Small intestine (tissue), 7 donors: ENCODE results near the gene CASP8. TPM values are rescaled to one million over a fixed set of nuclear protein-coding genes. Genes with fewer than 3 reads are reported as not detected.

Experiments used
- DNase-seq, 2 donors: peaks; one replicate each; pipeline versions ENCODE4 v3.0.0 to v3.0.0-alpha.2; 2013
- FAIRE-seq: peaks from 2 replicates; lab custom pipeline; 2012; peaks lifted over from hg19 to GRCh38; lab: Jason Lieb, UNC
- H3K27ac ChIP-seq, 3 donors: one replicate each; pipeline ENCODE4 v1.5.1; 2013; ENCODE audit warnings: low read length in 2 of 3, mild to moderate bottlenecking in 2 of 3, control low read depth in 1 of 3, inconsistent platforms in 1 of 3, low read depth in 1 of 3, moderate library complexity in 1 of 3
- H3K27me3 ChIP-seq, 3 donors: one replicate each; pipeline ENCODE4 v1.6.1; 2013; ENCODE audit warnings: low read length in 3 of 3, inconsistent platforms in 1 of 3; ENCODE audit not compliant: control insufficient read depth in 3 of 3, insufficient read depth in 3 of 3
- H3K36me3 ChIP-seq, 3 donors: one replicate each; pipeline ENCODE4 v1.6.1; 2013; ENCODE audit warnings: low read length in 3 of 3, inconsistent platforms in 1 of 3, low read depth in 1 of 3, mild to moderate bottlenecking in 1 of 3, moderate library complexity in 1 of 3; ENCODE audit not compliant: control insufficient read depth in 3 of 3, insufficient read depth in 2 of 3
- H3K4me1 ChIP-seq, 3 donors: one replicate each; pipeline ENCODE4 v1.6.1; 2013; ENCODE audit warnings: low read length in 2 of 3, inconsistent platforms in 1 of 3, low read depth in 1 of 3, mild to moderate bottlenecking in 1 of 3, moderate library complexity in 1 of 3; ENCODE audit not compliant: control insufficient read depth in 3 of 3, insufficient read depth in 2 of 3
- H3K4me3 ChIP-seq, 3 donors: one replicate each; pipeline ENCODE4 v1.5.1; 2013; ENCODE audit warnings: low read length in 3 of 3, control low read depth in 1 of 3, inconsistent platforms in 1 of 3, low read depth in 1 of 3, mild to moderate bottlenecking in 1 of 3, moderate library complexity in 1 of 3
- H3K9me3 ChIP-seq, 2 donors: one replicate each; pipeline ENCODE4 v1.6.1; 2013; ENCODE audit warnings: low read depth in 1 of 2, low read length in 1 of 2; ENCODE audit not compliant: control insufficient read depth in 2 of 2, insufficient read depth in 1 of 2
- WGBS, 3 donors: extraction: QIAGEN DNeasy Blood & Tissue Kit; methylation state at CpG; one replicate each; pipeline ENCODE4 v1.1.7; 2013; 5-methylcytosine and 5-hydroxymethylcytosine counted together
- polyA plus RNA-seq, 4 donors: library from polyadenylated mRNA; stranded (reverse) in 3 of 4; unstranded in 1 of 4; fragments of 200-250 nt in 3 of 4; fragments of 120-200 nt in 1 of 4; gene quantifications; one replicate each; pipeline versions ENCODE4 v1.2.1 to v1.2.3, GENCODE V29; 2013
- donor health status: healthy with polysubstance abuse.
- donor health status: control.
- donor health status: control.
- donor health status: Bipolar disorder and iron deficiency.
- donor health status: healthy.

CASP8 gene
- polyA plus RNA-seq, 4 donors: 14.1 to 43.7 (median 20.3) TPM

- FAIRE-seq: no peak
These were observed 7.1 kb downstream of the CASP8 start for GRCh38 chr2:201267278-201268030.

DNA sequence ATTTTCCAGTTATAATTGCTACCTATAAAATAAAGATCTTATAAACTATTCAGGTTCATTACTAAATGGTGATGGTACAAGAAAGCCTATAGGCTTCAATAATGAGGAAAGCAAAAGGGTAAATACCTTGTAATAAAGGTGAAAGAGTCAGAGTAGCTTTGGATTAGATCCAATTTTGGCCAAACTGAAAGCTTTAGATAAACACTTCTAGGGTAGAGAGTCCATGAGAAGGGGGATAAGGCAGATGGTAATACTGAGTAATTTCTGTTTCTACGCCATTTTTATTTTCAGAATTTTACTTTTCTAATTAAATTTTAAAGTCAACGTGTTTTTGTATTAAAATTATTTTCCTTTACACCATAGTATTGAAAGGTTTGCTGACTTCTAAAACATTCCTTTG, 9.4 kb downstream of the CASP8 start:
- Histone ChIP-seq H3K4me1 (no peaks in the 10 kb centered on the region), H3K9me3 (no peaks in the 10 kb centered on the region), H3K36me3 (peaks cover 17 to 47% (median 21%) of the 10 kb centered on the region in 3 donors), H3K27me3 (no peaks in the 10 kb centered on the region), H3K27ac (no peak overlapping the region), H3K4me3 (no peak overlapping the region)
- DNase-seq (no peak), FAIRE-seq (no peak)
- WGBS, 3 donors: 89 to 97% (median 92%) methylated on average over 2 of the region's 2 CpGs

More at GRCh38 chr2:201267278-201268030, 7.1 kb downstream of the CASP8 start:
- 89 to 92% (median 90%) methylated on average over 12 of the region's 12 CpGs for WGBS, 3 donors
- Histone ChIP-seq H3K27me3 (no peaks in the 10 kb centered on the region), H3K4me3 (no peak overlapping the region), H3K4me1 (no peaks in the 10 kb centered on the region), H3K27ac (no peak overlapping the region), H3K36me3 (peaks cover 16 to 36% (median 17%) of the 10 kb centered on the region in 3 donors), H3K9me3 (no peaks in the 10 kb centered on the region)
- DNase-seq: no peak

DNA sequence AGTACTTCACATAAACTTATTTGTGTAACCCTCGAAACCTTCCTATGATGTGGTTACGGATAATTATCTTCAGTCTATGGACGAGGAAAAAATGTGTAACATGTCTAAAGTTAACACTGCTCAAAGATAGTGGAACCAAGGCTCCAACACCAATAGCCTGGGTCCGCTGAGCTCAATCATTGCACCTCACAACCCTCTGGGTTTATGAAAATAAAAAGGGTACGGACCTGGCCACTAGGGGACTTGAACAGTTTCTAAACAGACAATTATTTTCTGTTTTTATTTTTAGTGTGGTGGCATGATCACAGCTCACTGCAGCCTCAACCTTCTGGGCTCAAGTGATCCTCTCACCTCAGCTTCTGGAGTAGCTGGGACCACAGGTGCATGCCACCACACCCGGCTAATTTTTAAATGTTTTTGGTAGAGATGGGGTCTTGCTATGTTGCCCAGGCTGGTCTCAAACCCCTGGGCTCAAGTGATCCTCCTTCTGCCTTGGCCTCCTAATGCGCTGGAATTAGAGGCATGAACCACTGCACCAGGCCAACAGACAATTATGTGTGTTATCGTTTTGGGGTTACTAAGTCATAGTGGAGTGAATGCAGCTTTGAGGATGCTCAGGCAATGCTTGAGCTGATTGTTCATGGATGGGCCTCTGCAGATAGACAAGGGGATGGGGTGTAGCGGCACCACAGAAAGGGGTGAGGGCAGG, 10.1 kb downstream of the CASP8 start:
- no peaks in the 10 kb centered on the region for H3K9me3 ChIP-seq
- 87 to 94% (median 93%) methylated on average over 9 of the region's 9 CpGs for WGBS, 3 donors
- no peaks in the 10 kb centered on the region for H3K27me3 ChIP-seq
- H3K4me3 ChIP-seq: no peak overlapping the region
- no peak overlapping the region for H3K27ac ChIP-seq
- H3K36me3 ChIP-seq: peaks cover 17 to 49% (median 21%) of the 10 kb centered on the region in 3 donors
- DNase-seq: no peak
- FAIRE-seq: no peak
- no peaks in the 10 kb centered on the region for H3K4me1 ChIP-seq

- peaks cover 19 to 55% (median 24%) of the 10 kb centered on the region in 3 donors for H3K36me3 ChIP-seq
- 91 to 97% (median 95%) methylated on average over 2 of the region's 2 CpGs for WGBS, 3 donors
- no peak for DNase-seq
These were observed 11.6 kb downstream of the CASP8 start for GRCh38 chr2:201271917-201272316.

GRCh38 chr2:201273330-201273983, 13.1 kb downstream of the CASP8 start:
- DNase-seq (no peak), FAIRE-seq (no peak)
- Histone ChIP-seq H3K27ac (no peak overlapping the region), H3K4me3 (no peak overlapping the region), H3K9me3 (no peaks in the 10 kb centered on the region), H3K36me3 (peaks cover 17 to 48% (median 24%) of the 10 kb centered on the region in 3 donors), H3K4me1 (no peaks in the 10 kb centered on the region), H3K27me3 (no peaks in the 10 kb centered on the region)
- WGBS, 3 donors: 83 to 89% (median 85%) methylated on average over 9 of the region's 9 CpGs

More at GRCh38 chr2:201271917-201272316, 11.6 kb downstream of the CASP8 start:
- H3K9me3 ChIP-seq: no peaks in the 10 kb centered on the region
- no peak overlapping the region for H3K4me3 ChIP-seq
- H3K27ac ChIP-seq: no peak overlapping the region
- no peak for FAIRE-seq
- H3K4me1 ChIP-seq: no peaks in the 10 kb centered on the region
- no peaks in the 10 kb centered on the region for H3K27me3 ChIP-seq

DNA sequence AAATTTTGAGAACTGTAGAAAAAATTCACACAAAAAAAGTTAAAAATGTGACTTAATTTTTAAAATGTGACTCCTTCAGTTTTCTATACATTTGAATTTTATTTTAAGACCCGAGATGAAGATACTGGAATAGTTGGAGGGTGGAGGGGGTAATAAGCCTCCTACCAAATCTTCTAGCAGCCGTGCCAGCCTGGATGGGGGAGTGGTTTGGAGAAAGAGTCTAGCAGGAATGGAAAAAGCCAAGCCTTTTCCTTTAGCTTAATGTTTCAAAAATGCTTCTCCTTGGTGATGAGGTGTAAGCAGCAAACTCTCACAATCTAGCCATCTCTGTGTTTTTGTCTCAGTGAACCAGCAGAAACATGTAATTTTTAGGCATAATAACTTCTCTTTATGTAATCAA, 14.7 kb downstream of the CASP8 start:
- no peak for FAIRE-seq
- WGBS, 3 donors: 90 to 97% (median 92%) methylated on average over 2 of the region's 2 CpGs
- no peaks in the 10 kb centered on the region for H3K9me3 ChIP-seq
- peaks cover 21 to 49% (median 28%) of the 10 kb centered on the region in 3 donors for H3K36me3 ChIP-seq
- H3K27me3 ChIP-seq: no peaks in the 10 kb centered on the region
- H3K27ac ChIP-seq: no peak overlapping the region
- no peaks in the 10 kb centered on the region for H3K4me1 ChIP-seq
- H3K4me3 ChIP-seq: no peak overlapping the region
- no peak for DNase-seq

DNA sequence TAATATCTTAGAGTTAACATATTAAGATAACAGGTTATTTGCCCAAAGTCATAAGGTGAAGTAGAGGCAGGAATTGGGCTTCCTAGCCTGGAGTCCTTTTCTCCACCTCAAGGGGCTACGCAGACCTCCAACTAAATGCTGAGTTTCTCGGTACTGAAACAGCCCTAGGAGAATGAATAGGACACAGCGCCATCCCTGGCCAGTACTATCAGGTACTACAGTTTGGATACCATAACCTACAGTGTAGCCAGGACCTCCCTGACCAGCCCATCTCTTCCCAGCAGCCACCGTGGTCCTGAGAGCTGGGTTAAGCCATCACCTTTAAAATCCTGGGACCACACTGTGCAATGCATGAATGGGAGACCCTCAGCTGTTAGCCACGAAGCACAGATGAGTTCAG, 15.7 kb downstream of the CASP8 start:
- no peaks in the 10 kb centered on the region for H3K27me3 ChIP-seq
- H3K27ac ChIP-seq: no peak overlapping the region
- FAIRE-seq (no peak), DNase-seq (no peak)
- H3K36me3 ChIP-seq: peaks cover 17 to 43% (median 23%) of the 10 kb centered on the region in 3 donors
- H3K4me1 ChIP-seq: no peaks in the 10 kb centered on the region
- no peak overlapping the region for H3K4me3 ChIP-seq
- H3K9me3 ChIP-seq: no peaks in the 10 kb centered on the region
- 81 to 90% (median 88%) methylated on average over 5 of the region's 5 CpGs for WGBS, 3 donors

GRCh38 chr2:201276511-201276910, 16.2 kb downstream of the CASP8 start:
- no peaks in the 10 kb centered on the region for H3K27me3 ChIP-seq
- peaks cover 17 to 42% (median 20%) of the 10 kb centered on the region in 3 donors for H3K36me3 ChIP-seq
- H3K4me3 ChIP-seq: no peak overlapping the region
- WGBS, 3 donors: 82 to 89% (median 87%) methylated on average over 6 of the region's 6 CpGs
- no peak for FAIRE-seq
- H3K4me1 ChIP-seq: no peaks in the 10 kb centered on the region
- DNase-seq: no peak
- H3K9me3 ChIP-seq: no peaks in the 10 kb centered on the region
- H3K27ac ChIP-seq: no peak overlapping the region
